ENCODE data around the gene HIF3A.

GRCh38 chr19:46250076-46250735, 46.6 kb upstream of the HIF3A start:
- TF ChIP-seq CTCF (IDR thresholded peaks at IDR 0.05 in 2 of 3, conservative IDR thresholded peaks at IDR 0.05 in 1 of 3; ENCODE audit: borderline replicate concordance in 1 of 3, insufficient read depth in 1 of 3, low read depth in 2 of 3, low read length in 2 of 3): no peak
- TF ChIP-seq POLR2A (IDR thresholded peaks at IDR 0.05; ENCODE audit: borderline replicate concordance, extremely low read depth, insufficient read depth, insufficient read length): no peak
- no peak for TF ChIP-seq ATF3 (IDR thresholded peaks at IDR 0.05)
- no peak for TF ChIP-seq RAD21 (IDR thresholded peaks at IDR 0.05; ENCODE audit: low read depth)
- TF ChIP-seq CBX3 (IDR thresholded peaks at IDR 0.05; ENCODE audit: low read depth): no peak
- no peak for TF ChIP-seq ZFX (IDR thresholded peaks at IDR 0.05)
- TF ChIP-seq JUND (IDR thresholded peaks at IDR 0.05): no peak
- no peak for TF ChIP-seq ZNF274 (IDR thresholded peaks at IDR 0.05; ENCODE audit: low read depth, low read length)
- no peak for TF ChIP-seq POLR2AphosphoS5 (IDR thresholded peaks at IDR 0.05; ENCODE audit: low read depth, low read length)
- TF ChIP-seq TCF7L2 (IDR thresholded peaks at IDR 0.05; ENCODE audit: borderline replicate concordance, extremely low read depth, insufficient read depth, insufficient read length): no peak
- TF ChIP-seq YY1 (IDR thresholded peaks at IDR 0.05; ENCODE audit: extremely low read depth, insufficient replicate concordance, low read depth, low read length): no peak
- TF ChIP-seq ELF1 (IDR thresholded peaks at IDR 0.05; ENCODE audit: borderline replicate concordance, low read depth): no peak
- TF ChIP-seq EZH2 (IDR thresholded peaks at IDR 0.05): no peak
- no peak for TF ChIP-seq EZH2phosphoT487 (IDR thresholded peaks at IDR 0.05; ENCODE audit: borderline replicate concordance)

Measured in HCT116 (cell line).